ENCODE measurements around the gene CSNK1G3. TPM values are rescaled to one million over a fixed set of nuclear protein-coding genes. Genes with fewer than 3 reads are reported as not detected.

CSNK1G3 gene
- total RNA-seq, 4 donors from 2014 or later, result 14.6 to 23.2 (median 21.5) TPM

DNA sequence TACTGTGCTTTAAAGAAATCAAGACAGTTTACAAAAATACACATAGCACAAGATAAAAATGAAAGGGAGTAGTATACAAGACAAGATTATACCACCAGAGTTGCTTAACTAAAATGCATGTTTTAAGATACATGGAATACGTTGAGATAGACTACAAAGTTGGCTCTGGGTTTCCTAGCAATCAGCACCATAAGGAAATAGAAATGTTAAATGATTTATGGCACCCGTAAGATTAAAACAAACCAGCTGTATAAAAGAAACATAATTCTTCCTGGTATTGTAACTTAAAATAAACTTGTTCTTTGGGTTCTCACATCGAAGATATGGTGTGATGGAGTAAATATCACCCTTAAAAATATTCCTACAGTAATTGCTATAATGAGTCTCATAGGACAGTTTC, 9.9 kb upstream of the CSNK1G3 start:
- Histone ChIP-seq H3K4me1 (no peaks in the 10 kb centered on the region), H3K36me3 (no peaks in the 10 kb centered on the region), H3K27me3 (no peaks in the 10 kb centered on the region), H3K27ac (no peak overlapping the region), H3K4me3 (no peak overlapping the region), H3K9me3 (no peaks in the 10 kb centered on the region)
- TF ChIP-seq, protein P1, sequence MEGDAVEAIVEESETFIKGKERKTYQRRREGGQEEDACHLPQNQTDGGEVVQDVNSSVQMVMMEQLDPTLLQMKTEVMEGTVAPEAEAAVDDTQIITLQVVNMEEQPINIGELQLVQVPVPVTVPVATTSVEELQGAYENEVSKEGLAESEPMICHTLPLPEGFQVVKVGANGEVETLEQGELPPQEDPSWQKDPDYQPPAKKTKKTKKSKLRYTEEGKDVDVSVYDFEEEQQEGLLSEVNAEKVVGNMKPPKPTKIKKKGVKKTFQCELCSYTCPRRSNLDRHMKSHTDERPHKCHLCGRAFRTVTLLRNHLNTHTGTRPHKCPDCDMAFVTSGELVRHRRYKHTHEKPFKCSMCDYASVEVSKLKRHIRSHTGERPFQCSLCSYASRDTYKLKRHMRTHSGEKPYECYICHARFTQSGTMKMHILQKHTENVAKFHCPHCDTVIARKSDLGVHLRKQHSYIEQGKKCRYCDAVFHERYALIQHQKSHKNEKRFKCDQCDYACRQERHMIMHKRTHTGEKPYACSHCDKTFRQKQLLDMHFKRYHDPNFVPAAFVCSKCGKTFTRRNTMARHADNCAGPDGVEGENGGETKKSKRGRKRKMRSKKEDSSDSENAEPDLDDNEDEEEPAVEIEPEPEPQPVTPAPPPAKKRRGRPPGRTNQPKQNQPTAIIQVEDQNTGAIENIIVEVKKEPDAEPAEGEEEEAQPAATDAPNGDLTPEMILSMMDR (IDR thresholded peaks at IDR 0.05 in 4 of 5, conservative IDR thresholded peaks at IDR 0.05 in 1 of 5), result no peak
- no peak for TF ChIP-seq POLR2A (IDR thresholded peaks at IDR 0.05)
- intact Hi-C loops (cut with DNase I; ENCODE audit: low total_unique reads) (no loop called here), in situ Hi-C loops (cut with MboI; ENCODE audit: low sequenced_read_pairs in 4 of 4) (no loop called here)
- ATAC-seq (no peak), DNase-seq (no peak)

DNA sequence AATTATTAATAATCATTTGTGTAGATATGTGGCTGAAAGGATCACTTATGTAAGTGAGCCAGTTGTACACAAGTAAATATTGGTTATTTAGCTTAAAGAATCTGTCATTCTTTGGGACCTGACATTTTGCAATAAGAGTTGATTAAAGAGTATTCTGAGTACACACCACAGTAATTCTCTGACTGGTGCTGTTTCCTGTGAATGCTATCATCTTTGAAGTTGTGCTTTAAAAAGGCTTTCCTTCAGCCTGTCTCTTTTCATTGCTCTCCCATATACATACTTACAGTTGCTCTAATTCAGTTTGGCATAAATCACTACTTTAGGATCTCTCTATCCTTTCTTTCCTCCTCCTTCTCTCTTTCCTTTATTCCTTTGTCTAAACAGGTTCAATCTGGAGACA, 8.7 kb upstream of the CSNK1G3 start:
- in situ Hi-C loops (cut with MboI; ENCODE audit: low sequenced_read_pairs in 4 of 4), result no loop called here
- Histone ChIP-seq H3K36me3 (no peaks in the 10 kb centered on the region), H3K9me3 (no peaks in the 10 kb centered on the region), H3K4me1 (no peaks in the 10 kb centered on the region), H3K27ac (no peak overlapping the region), H3K27me3 (no peaks in the 10 kb centered on the region), H3K4me3 (no peak overlapping the region)
- DNase-seq (no peak), ATAC-seq (no peak)
- intact Hi-C loops (cut with DNase I; ENCODE audit: low total_unique reads), result no loop called here
- no peak for TF ChIP-seq POLR2A (IDR thresholded peaks at IDR 0.05)
- TF ChIP-seq, protein P1 (IDR thresholded peaks at IDR 0.05 in 4 of 5, conservative IDR thresholded peaks at IDR 0.05 in 1 of 5), result no peak

GRCh38 chr5:123505633-123506032, 6.3 kb upstream of the CSNK1G3 start:
- Histone ChIP-seq H3K9me3 (no peaks in the 10 kb centered on the region), H3K36me3 (no peaks in the 10 kb centered on the region), H3K4me3 (no peak overlapping the region), H3K27ac (no peak overlapping the region), H3K27me3 (no peaks in the 10 kb centered on the region), H3K4me1 (no peaks in the 10 kb centered on the region)
- TF ChIP-seq, protein P1 (IDR thresholded peaks at IDR 0.05 in 4 of 5, conservative IDR thresholded peaks at IDR 0.05 in 1 of 5), result no peak
- no peak for TF ChIP-seq POLR2A (IDR thresholded peaks at IDR 0.05)
- in situ Hi-C loops (cut with MboI; ENCODE audit: low sequenced_read_pairs in 4 of 4), result no loop called here
- DNase-seq, result no peak
- no peak for ATAC-seq
- intact Hi-C loops (cut with DNase I; ENCODE audit: low total_unique reads), result no loop called here

DNA sequence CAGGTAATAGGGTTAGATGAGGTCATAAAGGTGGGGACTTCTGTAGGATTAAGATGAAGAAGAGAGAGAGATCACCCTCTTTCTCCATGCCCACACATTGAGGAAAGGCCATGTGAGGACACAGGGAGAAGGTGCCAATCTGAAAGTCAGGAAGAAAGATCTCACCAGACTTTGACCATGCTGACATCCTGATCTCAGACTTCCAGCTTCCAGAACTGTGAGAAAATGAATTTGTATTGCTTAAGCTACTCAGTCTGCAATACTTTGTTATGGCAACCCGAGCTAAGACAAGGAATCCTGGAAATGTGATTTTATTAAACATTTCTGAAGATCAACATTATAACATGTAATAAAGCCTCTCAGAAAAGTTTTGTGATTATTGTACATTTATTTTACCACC, 3.5 kb upstream of the CSNK1G3 start:
- TF ChIP-seq POLR2A (IDR thresholded peaks at IDR 0.05), result no peak
- TF ChIP-seq, protein P1 (IDR thresholded peaks at IDR 0.05 in 4 of 5, conservative IDR thresholded peaks at IDR 0.05 in 1 of 5), result no peak
- in situ Hi-C loops (cut with MboI; ENCODE audit: low sequenced_read_pairs in 4 of 4) (no loop called here), intact Hi-C loops (cut with DNase I; ENCODE audit: low total_unique reads) (no loop called here)
- H3K9me3 ChIP-seq, result no peaks in the 10 kb centered on the region
- ATAC-seq, result no peak
- H3K4me3 ChIP-seq, result no peak overlapping the region
- no peak for DNase-seq
- H3K4me1 ChIP-seq, result peaks cover 6 to 12% of the 10 kb centered on the region in 2 donors
- no peaks in the 10 kb centered on the region for H3K36me3 ChIP-seq
- no peaks in the 10 kb centered on the region for H3K27me3 ChIP-seq
- H3K27ac ChIP-seq, result no peak overlapping the region

DNA sequence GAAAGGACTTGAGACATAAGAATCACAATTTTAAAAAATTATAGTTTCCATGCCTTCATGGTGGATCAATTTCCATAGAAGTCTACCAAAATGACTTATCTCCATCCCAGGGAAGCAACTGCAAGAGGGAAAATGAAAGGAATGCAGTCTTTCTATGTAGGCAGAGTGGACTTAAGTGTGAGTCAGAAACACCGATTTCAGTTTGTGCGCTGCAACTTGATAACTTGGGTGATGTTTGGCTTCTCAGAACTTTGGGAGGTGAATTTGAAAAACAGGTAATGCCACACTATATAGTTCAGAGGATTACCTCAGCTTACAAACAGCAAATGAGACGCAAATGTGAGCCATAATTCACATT, 708 bp upstream of the CSNK1G3 start:
- H3K36me3 ChIP-seq, result no peaks in the 10 kb centered on the region
- peaks cover 20 to 27% of the 10 kb centered on the region in 2 donors for H3K4me1 ChIP-seq
- intact Hi-C loops (cut with DNase I; ENCODE audit: low total_unique reads) (loop anchor here (5.0 to 10.0 kb wide), 5 partner anchors 81 to 1549 kb away; partner anchors contain the start of genes PPIC, SNX2 and SRFBP1), in situ Hi-C loops (cut with MboI; ENCODE audit: low sequenced_read_pairs in 4 of 4) (loop anchor here in 2 of 4 donors (10.0 kb wide), 1 partner anchor 86 kb away; the partner anchor contains the start of gene CEP120 (in 2 of the 2))
- ATAC-seq, result no peak
- peak overlapping the region; percentile 83 to 89 (median 84) for H3K27ac ChIP-seq
- no peaks in the 10 kb centered on the region for H3K9me3 ChIP-seq
- H3K4me3 ChIP-seq, result peak overlapping the region; percentile 82 to 85 (median 84)
- DNase-seq, result no peak
- TF ChIP-seq POLR2A (IDR thresholded peaks at IDR 0.05), result no peak
- TF ChIP-seq, protein P1 (IDR thresholded peaks at IDR 0.05 in 4 of 5, conservative IDR thresholded peaks at IDR 0.05 in 1 of 5), result no peak
- no peaks in the 10 kb centered on the region for H3K27me3 ChIP-seq

Measured in gastrocnemius medialis (tissue), 4 donors.